H1 (cell line): ENCODE results near the gene NEU2. TPM values are rescaled to one million over a fixed set of nuclear protein-coding genes. Genes with fewer than 3 reads are reported as not detected.

Source experiments
- CTCF ChIA-PET: fragments of 300-600 bp; sonication (Branson Sonifier 250); formaldehyde crosslinking; loops from one replicate; lab custom pipeline; 2021; ENCODE audit not compliant: partially characterized antibody; lab: Charles Lee
- POLR2A ChIA-PET: fragments of 300-600 bp; sonication (Branson Sonifier 250); formaldehyde crosslinking; loops from one replicate; lab custom pipeline; 2021; ENCODE audit warnings: inconsistent platforms; ENCODE audit not compliant: partially characterized antibody; lab: Charles Lee
- DNase-seq, 2 experiments: peaks; one replicate each; pipeline versions ENCODE4 v3.0.0 to v3.0.0-alpha.2; 2010 to 2022; ENCODE audit warnings: low spot score in 2 of 2, low read depth in 1 of 2, mixed read lengths in 1 of 2
- FAIRE-seq: peaks from 2 replicates; lab custom pipeline; 2011; peaks lifted over from hg19 to GRCh38; lab: Jason Lieb, UNC
- H2AFZ ChIP-seq: 2 replicates; pipeline ENCODE4 v1.8.1; 2012; ENCODE audit warnings: low read length, inconsistent platforms
- H2AK5ac ChIP-seq: 2 replicates; pipeline ENCODE4 v1.6.1; 2013; ENCODE audit warnings: low read depth, low read length
- H2BK120ac ChIP-seq: replicated peaks from 2 replicates; pipeline ENCODE3; 2013; ENCODE audit warnings: low read depth, low read length, inconsistent platforms
- H2BK12ac ChIP-seq: 2 replicates; pipeline ENCODE4 v1.6.1; 2013; ENCODE audit warnings: low read depth, low read length
- H2BK15ac ChIP-seq: 2 replicates; pipeline ENCODE4 v1.6.1; 2013; ENCODE audit warnings: low read length
- H2BK20ac ChIP-seq: 2 replicates; pipeline ENCODE4 v1.6.1; 2013; ENCODE audit warnings: low read length
- H2BK5ac ChIP-seq: 2 replicates; pipeline ENCODE4 v1.6.1; 2013; ENCODE audit warnings: low read depth, low read length
- H3K14ac ChIP-seq: 2 replicates; pipeline ENCODE4 v1.6.1; 2013; ENCODE audit warnings: inconsistent platforms; ENCODE audit not compliant: insufficient read length
- H3K18ac ChIP-seq: 2 replicates; pipeline ENCODE4 v1.6.1; 2013; ENCODE audit warnings: low read length; ENCODE audit errors: extremely low read depth
- H3K23ac ChIP-seq: 2 replicates; pipeline ENCODE4 v1.6.1; 2013; ENCODE audit warnings: inconsistent platforms; ENCODE audit not compliant: insufficient read length
- H3K23me2 ChIP-seq: 2 replicates; pipeline ENCODE4 v1.6.1; 2013; ENCODE audit warnings: low read depth, low read length
- H3K27ac ChIP-seq: 2 replicates; pipeline ENCODE4 v1.6.1; 2011; ENCODE audit warnings: low read depth, low read length, inconsistent platforms
- H3K27me3 ChIP-seq, 4 experiments: replicated peaks in 1 of 4; 1 replicate in 1 of 4; 2 replicates in 3 of 4; pipeline versions ENCODE4 v1.6.1 to v1.8.1; 2011 to 2013; ENCODE audit warnings: low read length in 3 of 4, mild to moderate bottlenecking in 3 of 4, inconsistent platforms in 2 of 4, mixed read lengths in 2 of 4, moderate library complexity in 1 of 4; ENCODE audit not compliant: control insufficient read depth in 3 of 4, insufficient read depth in 3 of 4; ENCODE audit errors: extremely low read depth in 1 of 4
- H3K36me3 ChIP-seq, 4 experiments: 2 replicates each; pipeline versions ENCODE4 v1.6.1 to v1.8.1; 2011 to 2013; ENCODE audit warnings: mild to moderate bottlenecking in 4 of 4, low read length in 3 of 4, moderate library complexity in 2 of 4, control low read depth in 1 of 4, inconsistent platforms in 1 of 4; ENCODE audit not compliant: insufficient read depth in 4 of 4, control insufficient read depth in 2 of 4
- H3K4ac ChIP-seq: replicated peaks from 2 replicates; pipeline ENCODE3; 2013; ENCODE audit warnings: low read length, low read depth, mixed read lengths, inconsistent platforms; ENCODE audit not compliant: insufficient read length
- H3K4me1 ChIP-seq, 4 experiments: replicated peaks in 1 of 4; 1 replicate in 1 of 4; 2 replicates in 3 of 4; pipeline versions ENCODE4 v1.6.1 to v1.8.1; 2011 to 2013; ENCODE audit warnings: low read length in 3 of 4, inconsistent platforms in 2 of 4, mixed read lengths in 1 of 4; ENCODE audit not compliant: insufficient read depth in 4 of 4, control insufficient read depth in 3 of 4
- H3K4me2 ChIP-seq, 2 experiments: 2 replicates each; pipeline versions ENCODE4 v1.6.1 to v1.8.1; 2011 to 2013; ENCODE audit warnings: low read depth in 2 of 2, low read length in 2 of 2, control low read depth in 1 of 2, inconsistent platforms in 1 of 2, mild to moderate bottlenecking in 1 of 2; ENCODE audit not compliant: insufficient read depth in 1 of 2
- H3K4me3 ChIP-seq, 4 experiments: fragments of 200-600, 300-600 bp in 1 of 4; sonication (generic), shearing (Covaris generic), sonication (Bioruptor Twin) in 1 of 4; 2 replicates each; pipeline versions ENCODE4 v1.5.1 to v1.8.1; 2011 to 2016; ENCODE audit warnings: low read length in 4 of 4, low read depth in 3 of 4, control low read depth in 2 of 4, inconsistent platforms in 2 of 4, mild to moderate bottlenecking in 2 of 4, mixed read lengths in 1 of 4, moderate library complexity in 1 of 4; ENCODE audit not compliant: insufficient read depth in 2 of 4; ENCODE audit errors: extremely low read depth in 1 of 4
- H3K56ac ChIP-seq: replicated peaks from 2 replicates; pipeline ENCODE3; 2013; ENCODE audit warnings: low read depth, mild to moderate bottlenecking, mixed read lengths, low read length, inconsistent platforms; ENCODE audit not compliant: insufficient read length
- H3K79me1 ChIP-seq: 2 replicates; pipeline ENCODE4 v1.6.1; 2013; ENCODE audit warnings: low read depth, low read length, control low read depth
- H3K79me2 ChIP-seq, 2 experiments: 2 replicates each; pipeline versions ENCODE4 v1.6.1 to v1.8.1; 2012 to 2013; ENCODE audit warnings: low read length in 2 of 2, mild to moderate bottlenecking in 2 of 2, inconsistent platforms in 1 of 2; ENCODE audit not compliant: insufficient read depth in 2 of 2, control insufficient read depth in 1 of 2
- H3K9ac ChIP-seq, 4 experiments: replicated peaks in 1 of 4; 1 replicate in 1 of 4; 2 replicates in 3 of 4; pipeline versions ENCODE4 v1.6.1 to v1.8.1; 2011 to 2013; ENCODE audit warnings: low read depth in 3 of 4, low read length in 3 of 4, control low read depth in 2 of 4, mild to moderate bottlenecking in 2 of 4, moderate library complexity in 2 of 4, inconsistent platforms in 1 of 4; ENCODE audit errors: extremely low read depth in 1 of 4
- H3K9me3 ChIP-seq, 2 experiments: 2 replicates each; pipeline versions ENCODE4 v1.6.1 to v1.8.1; 2012 to 2013; ENCODE audit warnings: mild to moderate bottlenecking in 2 of 2, moderate library complexity in 2 of 2, control low read depth in 1 of 2, inconsistent platforms in 1 of 2, low read depth in 1 of 2, low read length in 1 of 2, mixed read lengths in 1 of 2; ENCODE audit not compliant: insufficient read depth in 2 of 2
- H4K20me1 ChIP-seq, 2 experiments: replicated peaks in 1 of 2; 2 replicates each; pipeline versions ENCODE3 to v1.8.1; 2011 to 2013; ENCODE audit warnings: inconsistent platforms in 2 of 2, low read length in 2 of 2, mild to moderate bottlenecking in 1 of 2; ENCODE audit not compliant: insufficient read depth in 2 of 2, control insufficient read depth in 1 of 2
- H4K5ac ChIP-seq: 2 replicates; pipeline ENCODE4 v1.6.1; 2013; ENCODE audit warnings: low read length, low read depth, mixed read lengths, inconsistent platforms; ENCODE audit not compliant: insufficient read length
- H4K8ac ChIP-seq: 2 replicates; pipeline ENCODE4 v1.8.0; 2013; ENCODE audit warnings: mild to moderate bottlenecking, moderate library complexity, low read length, inconsistent platforms; ENCODE audit not compliant: insufficient read depth; ENCODE audit errors: extremely low read depth
- H4K91ac ChIP-seq: replicated peaks from 2 replicates; pipeline ENCODE3; 2013; ENCODE audit warnings: low read length, mixed read lengths, inconsistent platforms; ENCODE audit not compliant: insufficient read length
- ASH2L ChIP-seq: fragments of 200-600, 300-600 bp; sonication (generic); IDR thresholded peaks from one replicate; pipeline ENCODE4 v1.7.1; 2017; ENCODE audit warnings: low read length
- CREB1 ChIP-seq: IDR thresholded peaks from 2 replicates; pipeline ENCODE4 v1.6.1; 2012; ENCODE audit warnings: inconsistent platforms
- EGR1 ChIP-seq: IDR thresholded peaks from 2 replicates; pipeline ENCODE4 v1.6.1; 2011; ENCODE audit warnings: low read depth, low read length, borderline replicate concordance
- EZH2 ChIP-seq: fragments of 200-600 bp; sonication (generic); IDR thresholded peaks from 2 replicates; pipeline ENCODE4 v1.7.1; 2012; ENCODE audit warnings: low read depth, mild to moderate bottlenecking, moderate library complexity, low read length, inconsistent platforms; ENCODE audit not compliant: severe bottlenecking
- RBBP5 ChIP-seq: IDR thresholded peaks from 2 replicates; pipeline ENCODE4 v1.7.1; 2012; ENCODE audit warnings: low read depth, mild to moderate bottlenecking, inconsistent platforms, low read length, moderate library complexity, borderline replicate concordance
- RXRA ChIP-seq: IDR thresholded peaks from 2 replicates; pipeline ENCODE4 v1.6.1; 2011; ENCODE audit warnings: low read depth, mild to moderate bottlenecking, low read length, moderate library complexity; ENCODE audit not compliant: insufficient read depth
- SIRT6 ChIP-seq: IDR thresholded peaks from one replicate; pipeline ENCODE4 v1.7.1; 2012; ENCODE audit warnings: low read length, inconsistent platforms
- SIX5 ChIP-seq: IDR thresholded peaks from 2 replicates; pipeline ENCODE4 v1.6.1; 2011; ENCODE audit warnings: mild to moderate bottlenecking, low read depth, low read length
- SP2 ChIP-seq: IDR thresholded peaks from 2 replicates; pipeline ENCODE4 v1.6.1; 2012; ENCODE audit warnings: mild to moderate bottlenecking, low read length, inconsistent platforms
- SRF ChIP-seq: IDR thresholded peaks from 2 replicates; pipeline ENCODE4 v1.6.1; 2011; ENCODE audit warnings: mild to moderate bottlenecking, low read depth, low read length, moderate library complexity
- YY1 ChIP-seq: IDR thresholded peaks from 2 replicates; pipeline ENCODE4 v1.6.1; 2011; ENCODE audit warnings: low read depth, mild to moderate bottlenecking, low read length
- ZNF274 ChIP-seq: IDR thresholded peaks from 2 replicates; pipeline ENCODE4 v1.7.0; 2012; ENCODE audit warnings: low read length, borderline replicate concordance; ENCODE audit errors: extremely low read depth
- WGBS, 2 experiments: shearing (Covaris generic) in 1 of 2; methylation state at CpG; one replicate each; pipeline versions ENCODE4 v1.1.6 to v1.1.7; 2013 to 2015; ENCODE audit warnings: low lambda C conversion rate in 2 of 2, mixed read lengths in 2 of 2, inconsistent platforms in 1 of 2, low coverage in 1 of 2, missing lambda C conversion rate in 1 of 2; ENCODE audit not compliant: insufficient replicate concordance in 2 of 2, insufficient coverage in 1 of 2, insufficient read length in 1 of 2; ENCODE audit errors: extremely low coverage in 1 of 2, missing lambda C conversion rate in 1 of 2; 5-methylcytosine and 5-hydroxymethylcytosine counted together
- polyA plus RNA-seq, 7 experiments: library from polyadenylated mRNA; depleted of rRNA in 3 of 7; stranded (reverse) in 5 of 7; unstranded in 2 of 7; fragments of >200 nt in 5 of 7; fragments of 200-250 nt in 2 of 7; gene quantifications; 1 replicate in 5 of 7; 2 replicates in 1 of 7; 4 replicates in 1 of 7; pipeline versions ENCODE4 v1.2.1 to v1.2.3, GENCODE V29; 2011 to 2013; ENCODE audit warnings: missing spikeins in 2 of 7, mixed read lengths in 2 of 7
- total RNA-seq: library from RNA; stranded (reverse); fragmentation: NEBNext Ultra II Directional; extraction: Animal tissue kit (Norgen Biotek cat#: 25700); gene quantifications from 2 replicates; pipeline ENCODE4 v1.2.1, GENCODE V29; 2021
- TF ChIP-seq, protein P1 (sequence below): IDR thresholded peaks from 2 replicates; pipeline ENCODE4 v1.6.1; 2011; ENCODE audit warnings: low read length, improper control_type of control experiment

NEU2 gene
- total and polyA plus RNA-seq, 2 of the 8 experiments (the other 6 are each of a cell fraction or from before 2014, with no cell fraction given), result 0.12 TPM; not detected in 1

DNA sequence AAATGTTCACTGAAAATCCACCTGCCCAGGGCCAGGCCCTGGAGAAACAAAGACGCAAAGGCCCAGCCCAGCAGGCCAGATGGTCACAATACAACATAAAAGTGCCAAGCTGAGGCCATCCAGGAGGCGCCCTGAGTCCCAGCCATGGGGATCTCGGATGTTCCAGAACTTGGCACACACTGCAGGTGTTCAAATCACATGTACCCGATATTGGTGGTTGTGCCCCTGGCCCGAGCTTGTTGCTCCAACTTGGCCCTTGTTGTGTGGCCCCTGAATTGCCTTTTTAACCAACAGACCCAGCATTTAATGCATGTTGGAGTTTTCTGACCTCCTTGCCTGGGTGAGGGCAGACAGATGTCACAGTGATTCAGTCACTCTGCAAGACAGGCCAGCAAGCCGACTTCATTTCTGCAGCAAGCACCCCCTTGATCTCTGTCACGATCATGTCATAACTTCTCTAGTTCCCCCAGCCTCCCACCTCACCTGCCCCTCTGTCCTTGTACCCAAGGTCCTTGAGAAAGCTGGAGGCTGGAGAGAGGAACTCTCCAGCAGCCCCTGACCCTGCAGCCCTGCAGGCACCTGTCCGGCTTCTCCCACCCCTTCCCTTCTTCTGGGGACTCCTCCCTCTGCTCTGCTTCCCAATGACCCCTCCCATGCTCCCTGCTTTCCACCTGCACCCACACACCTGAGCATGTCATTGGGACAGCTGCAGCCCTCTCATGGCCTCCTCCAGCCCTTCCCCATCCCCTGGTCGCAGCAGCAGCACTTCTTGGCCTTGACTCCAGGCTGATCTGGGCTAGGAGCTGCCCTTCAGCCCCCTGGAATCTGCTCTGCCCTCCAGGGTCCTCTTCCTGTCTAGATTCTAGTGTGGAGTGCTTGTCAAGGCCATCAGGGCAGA, 28.6 kb upstream of the NEU2 start:
- Histone ChIP-seq H2AK5ac (no peak overlapping the region), H3K56ac (no peak overlapping the region), H3K4me3 (no peak overlapping the region), H2AFZ (no peak overlapping the region), H3K9ac (no peak overlapping the region), H3K23ac (no peak overlapping the region), H3K36me3 (no peaks in the 10 kb centered on the region), H3K4ac (no peak overlapping the region), H3K79me1 (no peaks in the 10 kb centered on the region), H3K27ac (no peak overlapping the region), H2BK120ac (no peak overlapping the region), H2BK15ac (no peak overlapping the region), H3K79me2 (no peaks in the 10 kb centered on the region), H3K9me3 (no peaks in the 10 kb centered on the region), H4K20me1 (no peaks in the 10 kb centered on the region), H2BK20ac (no peak overlapping the region), H3K14ac (no peak overlapping the region), H2BK5ac (no peak overlapping the region), H3K18ac (no peak overlapping the region), H4K8ac (no peak overlapping the region), H2BK12ac (no peak overlapping the region), H3K4me2 (no peak overlapping the region), H4K91ac (no peak overlapping the region), H4K5ac (no peak overlapping the region), H3K23me2 (no peaks in the 10 kb centered on the region), H3K27me3 (no peaks in the 10 kb centered on the region), H3K4me1 (no peaks in the 10 kb centered on the region)
- DNase-seq (no peak), FAIRE-seq (no peak)
- CTCF ChIA-PET, result interaction anchor here (2.1 kb wide), 1 partner anchor 50 kb away, joined by 8 read pairs; no protein-coding TSS in a partner anchor
- 85% methylated on average over 9 of the region's 9 CpGs; no CpG with 5 or more reads in 1 of the 2 experiments for WGBS, 2 experiments
- POLR2A ChIA-PET, result no interaction called here
- TF ChIP-seq SIX5 (no peak), CREB1 (no peak), SRF (no peak), ZNF274 (no peak), EGR1 (no peak), SIRT6 (no peak), RBBP5 (no peak), RXRA (no peak), SP2 (no peak), ASH2L (no peak), YY1 (no peak), EZH2 (no peak)
- TF ChIP-seq, protein P1, sequence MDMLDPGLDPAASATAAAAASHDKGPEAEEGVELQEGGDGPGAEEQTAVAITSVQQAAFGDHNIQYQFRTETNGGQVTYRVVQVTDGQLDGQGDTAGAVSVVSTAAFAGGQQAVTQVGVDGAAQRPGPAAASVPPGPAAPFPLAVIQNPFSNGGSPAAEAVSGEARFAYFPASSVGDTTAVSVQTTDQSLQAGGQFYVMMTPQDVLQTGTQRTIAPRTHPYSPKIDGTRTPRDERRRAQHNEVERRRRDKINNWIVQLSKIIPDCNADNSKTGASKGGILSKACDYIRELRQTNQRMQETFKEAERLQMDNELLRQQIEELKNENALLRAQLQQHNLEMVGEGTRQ, result no peak
